GM19468 (cell line): ENCODE data around the gene PIK3CB.
"Not testable (repeated sequence)": the region's sequence is repeated elsewhere in the genome, so short reads cannot be mapped to it uniquely, and the experiment has no call there.

ENCODE experiments used
- ATAC-seq: cut with Tn5 transposase; IDR thresholded peaks from one replicate; pipeline ENCODE4 v1.9.1; 2021; ENCODE audit warnings: mild to moderate bottlenecking, moderate library complexity, moderate number of reproducible peaks; ENCODE audit not compliant: unreplicated experiment; ENCODE audit errors: extremely low read depth

Gene PIK3CB

DNA sequence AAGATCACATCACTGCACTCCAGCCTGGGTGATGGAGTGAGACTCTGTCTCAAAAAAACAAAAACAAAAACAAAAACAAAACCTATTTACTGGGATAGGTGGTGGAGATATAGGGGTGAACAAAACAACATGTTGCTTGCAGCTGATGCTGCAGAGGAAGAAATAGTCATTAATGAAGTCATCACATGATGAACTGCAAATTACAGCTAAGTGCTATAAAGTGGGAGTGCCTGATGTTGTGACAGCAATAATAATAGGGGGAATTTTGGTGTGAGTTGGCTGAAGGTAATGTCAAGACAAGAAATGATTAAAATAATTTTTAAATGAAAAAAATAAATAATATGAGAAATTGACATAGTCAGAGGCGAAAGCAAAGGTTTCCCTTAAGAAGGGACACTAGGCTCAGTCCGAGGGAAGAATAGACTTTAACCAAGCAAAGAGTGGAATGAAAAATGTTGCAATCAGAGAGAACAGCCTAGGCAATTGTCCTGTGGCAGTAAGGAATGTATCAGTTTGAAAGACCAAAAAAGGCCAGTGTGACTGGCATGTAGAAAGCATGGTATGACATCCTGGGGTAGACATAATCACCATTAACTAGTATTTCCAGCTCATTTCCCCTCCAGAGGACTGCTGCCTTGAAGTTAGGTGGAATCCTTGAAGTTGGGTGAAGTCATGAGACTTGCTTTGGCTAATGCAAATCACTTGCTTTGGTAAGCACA is 14.7 kb upstream of the PIK3CB start:
- ATAC-seq = no peak

DNA sequence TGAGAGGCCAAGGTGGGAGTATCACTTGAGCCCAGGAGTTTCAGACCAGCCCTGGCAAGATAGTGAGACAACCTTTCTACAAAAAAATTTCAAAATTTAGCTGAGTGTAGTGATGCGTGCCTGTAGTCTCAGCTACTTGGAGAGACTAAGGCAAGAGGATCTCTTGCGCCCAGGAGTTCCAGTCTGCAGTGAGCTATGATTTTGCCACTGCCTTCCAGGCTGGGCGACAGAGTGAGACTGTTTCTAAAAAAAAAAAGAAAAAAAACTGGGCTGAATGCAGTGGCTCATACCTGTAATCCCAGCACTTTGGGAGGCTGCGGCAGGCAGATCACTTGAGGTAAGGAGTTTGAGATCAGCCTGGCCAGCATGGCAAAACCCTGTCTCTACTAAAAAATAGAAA is 14.0 kb upstream of the PIK3CB start:
- ATAC-seq = no peak

DNA sequence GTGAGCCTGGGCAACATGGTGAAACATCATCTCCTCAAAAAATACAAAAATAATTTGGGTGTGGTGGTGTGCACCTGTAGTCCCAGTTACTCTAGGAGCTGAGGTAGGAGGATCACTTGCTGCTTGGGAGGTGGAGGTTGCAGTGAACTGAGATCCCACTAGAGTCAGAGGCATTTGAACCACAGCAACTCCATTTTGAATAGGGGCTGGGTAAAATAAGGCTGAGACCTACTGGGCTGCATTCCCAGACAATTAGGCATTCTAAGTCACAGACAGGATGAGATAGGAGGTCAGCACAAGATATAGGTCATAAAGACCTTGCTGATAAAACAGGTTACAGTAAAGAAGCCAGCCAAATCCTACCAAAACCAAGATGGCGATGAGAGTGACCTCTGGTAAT is 12.1 kb upstream of the PIK3CB start:
- not testable (repeated sequence) for ATAC-seq

DNA sequence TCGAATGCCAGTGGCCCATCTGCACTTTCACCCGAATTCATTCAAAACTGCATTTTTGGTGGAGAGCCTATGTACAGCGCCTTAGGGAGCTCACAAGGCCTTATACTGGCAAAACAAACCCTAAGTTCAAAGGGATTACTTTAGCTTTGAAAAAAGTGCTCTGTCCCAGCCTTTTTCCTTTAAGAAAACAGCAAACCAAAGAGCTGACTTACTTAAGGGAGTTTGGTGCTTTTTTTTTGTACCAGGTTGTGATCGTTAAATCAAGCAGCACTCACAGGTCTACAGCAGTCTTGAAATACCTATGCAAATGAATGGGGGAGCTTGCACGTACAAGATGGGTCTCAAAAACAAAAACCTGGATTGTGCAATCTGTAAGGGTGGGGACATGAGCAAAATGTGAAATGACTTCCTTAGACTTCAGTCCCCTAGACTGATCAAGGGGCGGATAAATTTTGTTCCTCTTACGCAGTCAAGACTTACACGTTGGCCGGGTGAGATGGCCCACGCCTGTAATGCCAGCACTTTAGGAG is 11.6 kb upstream of the PIK3CB start:
- ATAC-seq = no peak

DNA sequence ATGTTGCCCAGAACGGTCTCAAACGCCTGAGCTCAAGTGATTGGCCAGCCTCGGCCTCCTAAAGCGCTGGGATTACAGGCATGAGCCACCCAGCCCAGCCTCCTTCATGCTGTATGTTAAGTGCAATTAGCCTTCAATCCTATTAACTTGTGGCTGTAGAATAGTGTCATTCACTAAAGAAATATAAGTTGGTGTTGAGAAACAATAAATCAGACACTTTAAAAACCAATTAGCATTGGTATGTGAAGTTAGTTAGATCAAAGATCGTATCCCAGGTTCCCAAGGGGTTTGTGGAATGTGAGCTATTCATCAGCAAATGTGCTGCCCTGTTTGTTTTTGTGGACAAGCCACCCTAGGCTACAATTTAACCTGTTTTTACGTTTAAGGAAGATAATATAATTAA is 11.0 kb upstream of the PIK3CB start:
- ATAC-seq = no peak

DNA sequence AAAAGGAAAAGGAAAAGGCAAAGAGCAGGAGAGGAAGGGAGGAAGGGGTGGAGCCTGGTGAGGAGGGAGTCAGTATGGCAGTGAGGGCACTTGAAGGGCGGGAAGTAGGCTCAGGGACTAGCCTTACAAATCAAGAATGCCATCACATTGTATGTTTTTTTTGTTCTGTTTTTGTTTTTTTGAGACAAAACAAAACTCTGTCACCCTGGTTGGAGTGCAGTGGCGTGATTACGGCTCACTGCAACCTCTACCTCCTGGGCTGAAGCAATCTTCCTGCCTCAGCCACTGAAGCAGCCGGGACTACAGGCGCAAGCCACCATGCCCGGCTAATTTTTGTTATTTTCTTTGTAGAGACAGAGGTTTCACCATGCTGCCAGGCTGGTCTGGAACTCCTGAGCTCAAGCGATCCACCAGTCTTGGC is 10.5 kb upstream of the PIK3CB start:
- no peak for ATAC-seq

DNA sequence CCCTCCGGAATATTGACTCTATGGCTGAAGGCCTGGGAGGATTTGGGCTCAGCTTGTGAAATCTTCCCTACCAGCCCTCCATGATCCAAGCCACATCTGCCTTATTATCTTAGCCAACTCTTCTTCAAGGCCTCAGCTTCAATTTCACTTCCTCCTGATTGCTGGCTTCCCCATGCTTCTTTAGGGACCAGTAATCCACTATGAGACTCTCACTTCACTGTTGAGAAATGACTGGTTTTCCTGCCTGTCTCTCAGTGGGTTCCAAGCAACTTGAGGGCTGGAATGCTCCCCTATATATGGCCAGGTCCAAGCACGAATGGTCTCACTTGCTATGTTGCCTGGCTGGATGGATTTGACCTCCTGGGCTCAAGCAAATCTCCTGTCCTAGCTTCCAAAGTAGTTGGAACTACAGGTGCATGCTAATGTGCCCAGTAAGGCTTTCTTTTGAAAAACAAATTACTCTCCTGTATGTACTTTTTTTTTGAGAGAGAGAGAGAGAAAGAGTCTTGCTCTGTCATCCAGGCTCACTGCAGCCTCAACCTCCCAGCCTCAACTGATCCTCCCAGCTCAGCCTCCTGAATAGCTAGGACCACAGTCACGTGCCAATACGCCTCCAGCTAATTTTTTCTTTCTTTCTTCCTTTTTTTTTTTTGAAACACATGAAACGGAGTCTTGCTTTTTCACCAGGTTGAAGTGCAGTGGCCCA is 7.9 kb upstream of the PIK3CB start:
- no peak for ATAC-seq

DNA sequence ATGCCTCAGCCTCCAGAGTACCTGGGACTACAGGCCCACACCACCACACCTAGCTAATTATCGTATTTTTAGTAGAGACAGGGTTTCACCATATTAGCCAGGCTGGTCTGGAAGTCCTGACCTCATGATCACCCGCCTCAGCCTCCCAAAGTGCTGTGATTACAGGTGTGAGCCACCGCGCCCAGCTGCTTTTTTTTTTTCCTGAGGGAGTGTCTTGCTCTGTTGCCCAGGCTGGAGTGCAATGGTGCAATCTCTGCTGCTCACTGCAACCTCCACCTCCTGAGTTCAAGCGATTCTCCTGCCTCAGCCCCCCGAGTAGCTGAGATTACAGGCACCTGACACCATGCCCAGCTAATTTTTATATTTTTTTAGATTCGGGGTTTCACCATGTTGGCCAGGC is 3.7 kb upstream of the PIK3CB start:
- ATAC-seq = not testable (repeated sequence)

DNA sequence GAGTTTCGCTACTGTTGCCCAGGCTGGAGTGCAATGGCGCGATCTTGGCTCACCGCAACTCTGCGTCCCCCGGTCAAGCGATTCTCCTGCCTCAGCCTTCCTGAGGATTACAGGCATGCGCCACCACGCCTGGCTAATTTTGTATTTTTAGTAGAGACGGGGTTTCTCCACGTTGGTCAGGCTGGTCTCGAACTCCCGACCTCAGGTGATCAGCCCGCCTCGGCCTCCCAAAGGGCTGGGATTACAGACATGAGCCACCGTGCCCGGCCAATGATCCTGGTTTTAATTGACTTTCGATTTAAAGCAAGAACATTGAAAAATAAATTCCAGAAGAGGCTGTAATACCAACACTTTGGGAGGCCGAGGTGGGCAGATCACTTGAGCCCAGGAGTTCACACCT is 1.1 kb upstream of the PIK3CB start:
- not testable (repeated sequence) for ATAC-seq

DNA sequence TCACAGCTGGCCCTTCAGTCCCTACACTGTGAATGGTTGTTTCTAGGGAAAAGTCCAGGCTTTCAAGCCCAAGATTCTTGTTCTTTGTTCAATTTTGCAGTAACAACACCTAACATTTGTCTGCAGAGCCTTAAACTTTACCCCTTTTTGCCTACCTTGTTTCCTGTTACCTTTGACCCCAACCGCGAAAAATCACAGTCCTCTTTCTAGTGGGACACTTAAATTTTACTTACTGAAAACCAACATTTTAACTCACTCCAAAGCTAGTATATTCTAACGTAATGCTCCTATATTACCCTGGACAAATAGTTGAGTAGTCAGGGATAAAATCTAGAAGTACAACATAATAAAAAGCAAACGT is 649 bp upstream of the PIK3CB start:
- no peak for ATAC-seq

DNA sequence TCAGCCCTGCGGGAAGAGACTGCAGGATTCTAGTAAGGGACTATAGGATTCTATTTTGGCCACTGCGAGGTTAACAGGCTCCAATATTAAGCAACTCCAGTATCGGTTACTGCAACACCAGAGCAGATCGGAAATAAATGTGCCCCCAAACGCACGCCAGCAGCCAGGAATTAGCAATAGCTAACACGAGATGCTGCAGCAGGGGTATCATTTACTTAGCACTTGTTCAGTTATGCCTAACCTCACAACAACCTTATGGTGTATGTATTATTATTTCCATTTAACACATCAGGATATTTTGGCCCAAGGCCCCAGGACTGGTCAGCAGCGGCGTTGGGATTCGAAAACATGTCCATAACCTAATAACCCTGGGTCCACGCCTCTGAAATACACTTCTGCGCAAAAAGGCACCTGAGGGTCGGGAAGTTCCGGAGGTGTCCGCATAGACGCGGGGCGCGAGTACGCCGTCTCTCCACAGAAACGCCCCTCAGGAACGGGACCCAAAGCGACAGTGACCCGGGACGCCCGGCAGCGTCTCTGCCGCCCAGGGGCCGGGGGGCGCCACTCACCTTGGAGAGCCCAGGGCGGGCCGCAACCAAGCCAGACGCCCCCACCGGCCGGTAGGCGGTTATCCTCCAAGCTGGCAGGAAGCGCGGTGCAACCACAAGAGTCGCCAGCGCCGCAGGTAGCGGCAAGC is 681 bp downstream of the PIK3CB start:
- peak; percentile 16 for ATAC-seq

DNA sequence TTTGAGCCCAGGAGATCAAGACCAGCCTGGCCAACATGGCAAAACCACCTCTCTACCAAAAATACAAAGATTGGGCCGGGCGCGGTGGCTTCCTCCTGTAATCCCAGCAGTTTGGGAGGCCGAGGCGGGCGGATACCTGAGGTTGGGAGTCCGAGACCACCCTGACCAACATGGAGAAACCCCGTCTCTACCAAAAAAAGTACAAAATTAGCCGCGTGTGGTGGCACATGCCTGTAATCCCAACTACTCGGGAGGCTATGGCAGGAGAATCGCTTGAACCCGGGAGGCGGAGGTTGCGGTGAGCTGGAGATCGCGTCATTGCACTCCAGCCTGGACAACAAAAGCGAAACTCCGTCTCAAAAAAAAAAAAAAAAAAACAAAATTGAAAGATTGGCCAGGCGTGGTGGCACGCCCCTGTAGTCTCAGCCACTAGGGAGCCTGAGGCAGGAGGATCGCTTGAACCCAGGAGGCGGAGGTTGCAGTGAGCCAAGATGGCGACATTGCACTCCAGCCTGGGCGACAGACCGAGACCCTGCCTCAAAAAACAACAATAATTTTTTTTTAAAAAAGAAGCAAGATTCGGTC is 2.2 kb downstream of the PIK3CB start:
- ATAC-seq = not testable (repeated sequence)

DNA sequence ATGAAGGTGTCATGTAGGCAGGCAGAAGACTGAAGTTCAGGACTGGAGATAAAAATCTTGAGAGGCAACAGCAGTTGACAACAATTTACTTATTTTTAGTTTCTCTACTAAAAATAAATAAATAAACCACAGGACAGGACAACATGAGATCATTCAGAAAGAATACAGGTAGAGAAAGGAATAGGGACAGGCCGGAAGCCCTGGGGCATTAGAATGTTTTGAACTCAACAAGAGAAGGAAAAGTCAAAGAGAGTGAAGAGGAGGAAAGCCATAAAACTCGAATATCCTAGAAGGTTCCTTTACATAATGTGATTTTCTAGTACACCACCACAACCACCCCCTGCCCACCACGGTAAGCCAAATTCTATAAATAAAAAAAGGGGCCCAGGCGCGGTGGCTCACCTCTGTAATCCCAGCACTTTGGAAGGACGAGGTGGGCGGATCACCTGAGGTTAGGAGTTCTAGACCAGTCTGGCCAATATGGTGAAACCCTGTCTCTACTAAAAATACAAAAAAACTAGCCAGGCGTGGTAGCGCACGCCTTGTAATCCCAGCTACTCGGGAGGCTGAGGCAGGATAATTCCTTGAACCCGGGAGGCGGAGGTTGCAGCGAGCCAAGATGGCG is 4.7 kb downstream of the PIK3CB start:
- ATAC-seq = no peak

DNA sequence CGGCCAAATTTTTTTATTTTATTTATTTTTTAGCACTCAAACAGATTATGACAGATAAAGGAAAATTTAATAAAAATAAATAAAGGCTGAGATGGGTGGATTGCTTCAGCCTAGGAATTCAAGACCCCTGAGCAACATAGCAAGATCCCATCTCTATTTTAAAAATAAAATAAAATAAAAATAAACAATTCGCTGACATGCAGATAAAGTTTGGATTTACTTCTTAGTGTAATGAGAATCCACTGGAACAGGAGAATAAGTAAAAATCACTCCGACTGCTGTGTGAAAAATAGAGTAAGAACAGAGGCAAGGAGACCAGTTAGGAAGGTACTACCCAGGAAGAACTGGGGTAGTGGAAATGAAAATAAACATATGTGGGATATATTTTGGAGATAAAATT is 5.6 kb downstream of the PIK3CB start:
- no peak for ATAC-seq

DNA sequence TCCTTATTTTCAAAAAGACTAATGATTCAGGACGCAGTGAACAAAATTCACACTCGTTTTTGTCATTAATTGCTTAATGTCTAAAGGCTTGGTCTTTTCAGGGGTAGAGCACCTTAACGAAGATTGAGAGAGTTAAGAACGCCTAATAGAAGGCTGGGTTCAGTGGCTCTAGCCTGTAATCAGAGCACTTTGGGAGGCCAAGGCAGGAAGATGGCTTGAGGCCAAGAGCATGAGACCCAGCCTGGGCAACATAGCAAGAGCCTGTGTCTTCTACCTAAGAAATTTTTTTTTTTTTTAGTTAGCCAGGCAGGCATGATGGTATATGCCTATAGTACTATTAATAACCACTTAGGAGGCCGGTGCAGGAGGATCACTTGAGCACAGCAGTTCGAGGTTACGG is 7.5 kb downstream of the PIK3CB start:
- ATAC-seq = no peak

DNA sequence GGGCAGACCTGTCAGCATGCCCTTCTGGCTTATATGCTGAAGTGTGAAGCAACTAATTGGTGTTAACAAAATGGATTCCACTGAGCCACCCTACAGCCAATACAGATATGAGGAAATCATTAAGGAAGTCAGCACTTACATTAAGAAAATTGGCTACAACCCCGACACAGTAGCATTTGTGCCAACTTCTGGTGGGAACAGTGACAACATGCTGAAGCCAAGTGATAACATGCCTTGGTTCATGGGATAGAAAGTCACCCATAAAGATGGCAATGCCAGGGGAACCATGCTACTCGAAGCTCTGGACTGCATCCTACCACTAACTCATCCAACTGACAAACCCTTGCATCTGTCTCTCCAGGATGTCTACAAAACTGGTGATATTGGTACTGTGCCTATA is 9.4 kb downstream of the PIK3CB start:
- no peak for ATAC-seq

DNA sequence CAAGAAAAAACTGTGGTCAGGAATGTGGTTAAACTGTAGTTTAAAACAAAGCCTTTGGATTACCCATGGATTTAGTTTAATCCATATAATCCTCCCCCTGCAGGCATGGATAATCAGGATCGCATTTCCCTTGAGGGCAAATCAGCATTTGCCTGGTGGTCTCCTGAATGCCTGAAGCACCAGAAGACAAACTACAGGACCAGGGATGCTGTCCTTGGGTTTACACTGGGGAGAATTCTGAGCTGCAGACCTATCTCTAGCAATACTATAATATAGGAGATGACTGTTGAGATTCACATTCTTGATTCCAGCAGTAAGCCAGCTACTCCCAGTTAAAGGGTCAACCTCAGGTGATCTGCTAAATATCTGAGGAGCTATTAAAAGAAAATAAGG is 10.6 kb downstream of the PIK3CB start:
- ATAC-seq = no peak

DNA sequence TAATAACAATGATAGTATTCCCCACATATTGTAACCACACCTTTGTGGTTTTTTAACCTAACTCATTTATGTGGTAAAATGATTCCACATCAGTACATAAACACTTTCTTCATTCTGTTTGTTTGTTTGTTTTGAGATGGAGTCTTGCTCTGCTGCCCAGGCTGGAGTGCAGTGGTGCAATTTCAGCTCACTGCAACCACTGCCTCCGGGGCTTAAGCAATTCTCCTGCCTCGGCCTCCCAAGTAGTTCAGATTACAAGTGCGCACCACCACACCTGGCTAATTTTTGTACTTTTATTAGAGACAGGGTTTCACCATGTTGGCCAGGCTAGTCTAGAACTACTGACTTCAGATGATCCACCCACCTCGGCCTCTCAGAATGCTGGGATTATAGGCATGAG is 14.3 kb downstream of the PIK3CB start:
- not testable (repeated sequence) for ATAC-seq

DNA sequence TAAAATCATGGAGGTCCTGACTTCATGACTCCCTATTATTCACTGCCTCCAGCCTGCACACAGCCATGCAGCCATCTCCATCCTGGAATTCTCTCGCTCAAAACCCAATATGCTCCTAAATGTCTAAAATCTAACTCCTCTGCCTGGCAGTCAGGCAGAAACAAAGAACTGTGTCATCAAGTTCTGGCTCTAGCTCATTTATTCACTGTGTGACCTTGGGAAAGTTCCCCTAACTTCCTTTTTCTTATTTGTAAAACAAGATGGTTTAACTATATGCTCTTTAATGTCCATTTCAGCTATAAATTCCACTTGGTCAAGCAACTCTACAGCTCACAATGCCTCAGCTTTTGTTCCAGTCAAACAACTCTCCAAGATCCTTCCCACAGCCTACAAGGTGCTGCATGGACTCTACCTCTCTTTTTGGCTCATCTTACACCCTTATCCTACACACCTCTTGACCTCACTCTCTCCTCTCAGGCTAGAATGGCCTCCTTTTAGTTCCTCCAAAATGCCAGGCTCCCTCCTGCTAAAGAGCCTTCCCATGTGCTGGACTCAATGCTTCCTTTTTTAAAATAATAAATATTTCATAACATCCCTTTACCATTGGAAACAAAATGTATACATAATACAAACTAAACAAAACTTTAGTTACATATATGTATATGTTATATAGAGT is 16.4 kb downstream of the PIK3CB start:
- ATAC-seq = no peak

DNA sequence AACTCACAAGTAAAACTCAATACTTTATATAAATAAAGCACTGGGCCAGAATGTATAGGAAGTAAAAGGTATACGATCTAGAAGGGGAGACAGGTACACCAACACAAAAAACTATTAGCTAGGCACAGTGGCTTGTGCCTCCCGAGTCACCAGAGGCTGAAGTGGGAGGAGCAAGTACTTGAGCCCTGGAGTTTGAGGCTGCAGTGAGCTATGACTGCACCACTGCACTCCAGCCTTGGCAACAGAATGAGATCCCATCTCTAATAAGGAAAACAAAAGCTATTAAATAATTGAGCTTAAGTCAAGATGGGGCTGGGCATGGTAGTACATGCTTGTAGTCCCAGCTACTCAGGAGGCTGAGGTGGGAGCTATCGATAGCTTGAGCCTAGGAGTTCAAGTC is 17.0 kb downstream of the PIK3CB start:
- ATAC-seq = no peak
